ENCODE measurements around the gene TRPM3.

Gene TRPM3

GRCh38 chr9:70802206-70802605 lies 319.2 kb downstream of the TRPM3 start:
- TF ChIP-seq CTCF (conservative IDR thresholded peaks at IDR 0.05; ENCODE audit: low read depth, low read length): no peak
- Histone ChIP-seq H3K27me3 (ENCODE audit: insufficient read depth, low read depth) (no peaks in the 10 kb centered on the region), H2AFZ (ENCODE audit: low read depth) (no peak overlapping the region), H3K4me1 (ENCODE audit: low read depth, poor library complexity, severe bottlenecking) (no peaks in the 10 kb centered on the region), H3K9ac (no peak overlapping the region), H3K4me3 (IDR thresholded peaks at IDR 0.05; ENCODE audit: insufficient read depth, low read depth, low read length) (no peak overlapping the region), H3K27ac (no peak overlapping the region), H3K36me3 (ENCODE audit: insufficient read depth) (no peaks in the 10 kb centered on the region), H3K4me2 (no peak overlapping the region), H3K79me2 (ENCODE audit: insufficient read depth, low read depth) (no peaks in the 10 kb centered on the region), H4K20me1 (ENCODE audit: insufficient read depth) (no peaks in the 10 kb centered on the region)

- no peak overlapping the region for H3K9ac ChIP-seq
- no peak overlapping the region for H3K4me3 ChIP-seq (IDR thresholded peaks at IDR 0.05; ENCODE audit: insufficient read depth, low read depth, low read length)
- H3K4me1 ChIP-seq (ENCODE audit: low read depth, poor library complexity, severe bottlenecking): no peaks in the 10 kb centered on the region
- no peaks in the 10 kb centered on the region for H3K36me3 ChIP-seq (ENCODE audit: insufficient read depth)
- no peak overlapping the region for H3K27ac ChIP-seq
- H3K4me2 ChIP-seq: no peak overlapping the region
- H2AFZ ChIP-seq (ENCODE audit: low read depth): no peak overlapping the region
- TF ChIP-seq CTCF (conservative IDR thresholded peaks at IDR 0.05; ENCODE audit: low read depth, low read length): no peak
- no peaks in the 10 kb centered on the region for H3K27me3 ChIP-seq (ENCODE audit: insufficient read depth, low read depth)
- H4K20me1 ChIP-seq (ENCODE audit: insufficient read depth): no peaks in the 10 kb centered on the region
- no peaks in the 10 kb centered on the region for H3K79me2 ChIP-seq (ENCODE audit: insufficient read depth, low read depth)
These were observed 320.1 kb downstream of the TRPM3 start for GRCh38 chr9:70801181-70801829.

- Histone ChIP-seq H3K27ac (no peak overlapping the region), H3K27me3 (ENCODE audit: insufficient read depth, low read depth) (no peaks in the 10 kb centered on the region), H3K4me1 (ENCODE audit: low read depth, poor library complexity, severe bottlenecking) (no peaks in the 10 kb centered on the region), H3K4me2 (no peak overlapping the region), H3K4me3 (IDR thresholded peaks at IDR 0.05; ENCODE audit: insufficient read depth, low read depth, low read length) (no peak overlapping the region), H3K9ac (no peak overlapping the region), H4K20me1 (ENCODE audit: insufficient read depth) (no peaks in the 10 kb centered on the region), H3K36me3 (ENCODE audit: insufficient read depth) (no peaks in the 10 kb centered on the region), H3K79me2 (ENCODE audit: insufficient read depth, low read depth) (no peaks in the 10 kb centered on the region), H2AFZ (ENCODE audit: low read depth) (no peak overlapping the region)
- no peak for TF ChIP-seq CTCF (conservative IDR thresholded peaks at IDR 0.05; ENCODE audit: low read depth, low read length)
These were observed 323.4 kb downstream of the TRPM3 start for GRCh38 chr9:70798018-70798417.

GRCh38 chr9:70795841-70796240 lies 325.6 kb downstream of the TRPM3 start:
- H3K27ac ChIP-seq: no peak overlapping the region

More at GRCh38 chr9:70795841-70796240, 325.6 kb downstream of the TRPM3 start:
- no peaks in the 10 kb centered on the region for H3K79me2 ChIP-seq (ENCODE audit: insufficient read depth, low read depth)
- no peak overlapping the region for H2AFZ ChIP-seq (ENCODE audit: low read depth)
- no peak overlapping the region for H3K4me2 ChIP-seq
- H3K4me1 ChIP-seq (ENCODE audit: low read depth, poor library complexity, severe bottlenecking): no peaks in the 10 kb centered on the region
- no peak overlapping the region for H3K4me3 ChIP-seq (IDR thresholded peaks at IDR 0.05; ENCODE audit: insufficient read depth, low read depth, low read length)
- no peaks in the 10 kb centered on the region for H3K27me3 ChIP-seq (ENCODE audit: insufficient read depth, low read depth)
- no peak for TF ChIP-seq CTCF (conservative IDR thresholded peaks at IDR 0.05; ENCODE audit: low read depth, low read length)
- H3K36me3 ChIP-seq (ENCODE audit: insufficient read depth): no peaks in the 10 kb centered on the region
- no peak overlapping the region for H3K9ac ChIP-seq
- H4K20me1 ChIP-seq (ENCODE audit: insufficient read depth): no peaks in the 10 kb centered on the region

All from KMS-11 (cell line).